IMR-90 (cell line): ENCODE measurements around the gene DLGAP3. TPM values are rescaled to one million over a fixed set of nuclear protein-coding genes. Genes with fewer than 3 reads are reported as not detected.

Source experiments
- ATAC-seq: fragments of 200-7000 bp; cut with Tn5 transposase; 2 replicates; pipeline ENCODE4 v1.9.1; 2020; ENCODE audit warnings: low read depth, mild to moderate bottlenecking, moderate library complexity
- BruUV-seq: library from RNA; stranded (reverse); fragments of 400-500 nt; replicated peaks from 2 replicates; lab custom pipeline; 2021; lab: Mats Ljungman, UMichigan
- CTCF ChIA-PET: fragments of 300-600 bp; formaldehyde crosslinking; extraction: SDS; loops from one replicate; lab custom pipeline; 2021; ENCODE audit warnings: antibody characterized with exemption; lab: Yijun Ruan, JAX
- POLR2A ChIA-PET: fragments of 300-600 bp; sonication (Branson Sonifier 250); formaldehyde crosslinking; loops from one replicate; lab custom pipeline; 2022; ENCODE audit warnings: antibody characterized with exemption; ENCODE audit not compliant: unreplicated experiment; lab: Charles Lee
- DNase-seq: peaks from one replicate; pipeline ENCODE4 v3.0.0; 2013
- H2AFZ ChIP-seq: replicated peaks from 2 replicates; pipeline ENCODE3; 2013; ENCODE audit warnings: low read length, mild to moderate bottlenecking; ENCODE audit not compliant: poor library complexity
- H2AK5ac ChIP-seq: 2 replicates; pipeline ENCODE4 v1.6.1; 2013; ENCODE audit warnings: low read depth, low read length, inconsistent platforms
- H2AK9ac ChIP-seq: replicated peaks from 2 replicates; pipeline ENCODE3; 2013; ENCODE audit warnings: mild to moderate bottlenecking, low read depth, low read length, moderate library complexity; ENCODE audit not compliant: poor library complexity
- H2BK120ac ChIP-seq: 2 replicates; pipeline ENCODE4 v1.6.1; 2013; ENCODE audit warnings: low read depth, low read length, inconsistent platforms
- H2BK15ac ChIP-seq: 3 replicates; pipeline ENCODE4 v1.6.1; 2013; ENCODE audit warnings: low read depth, low read length, inconsistent platforms
- H2BK20ac ChIP-seq: 2 replicates; pipeline ENCODE4 v1.6.1; 2013; ENCODE audit warnings: low read depth, mild to moderate bottlenecking, inconsistent platforms, low read length, moderate library complexity
- H2BK5ac ChIP-seq: 2 replicates; pipeline ENCODE4 v1.6.1; 2013; ENCODE audit warnings: mild to moderate bottlenecking, low read depth, low read length, inconsistent platforms; ENCODE audit not compliant: poor library complexity, severe bottlenecking
- H3K14ac ChIP-seq: replicated peaks from 2 replicates; pipeline ENCODE4 v1.6.1; 2013; ENCODE audit warnings: low read depth, low read length, inconsistent platforms
- H3K18ac ChIP-seq: 2 replicates; pipeline ENCODE4 v1.6.1; 2013; ENCODE audit warnings: low read depth, low read length, control low read depth
- H3K23ac ChIP-seq: 2 replicates; pipeline ENCODE4 v1.6.1; 2013; ENCODE audit warnings: low read depth, low read length, inconsistent platforms
- H3K27ac ChIP-seq: 2 replicates; pipeline ENCODE4 v1.5.1; 2013; ENCODE audit warnings: mild to moderate bottlenecking, control low read depth, low read length; ENCODE audit not compliant: insufficient read depth
- H3K27me3 ChIP-seq: 2 replicates; pipeline ENCODE4 v1.6.1; 2013; ENCODE audit warnings: low read length; ENCODE audit not compliant: control insufficient read depth, insufficient read depth
- H3K36me3 ChIP-seq: 2 replicates; pipeline ENCODE4 v1.6.1; 2013; ENCODE audit warnings: low read length, mixed read lengths; ENCODE audit not compliant: control insufficient read depth, insufficient read depth
- H3K4ac ChIP-seq: 2 replicates; pipeline ENCODE4 v1.6.1; 2013; ENCODE audit warnings: low read depth, low read length, inconsistent platforms
- H3K4me1 ChIP-seq: 2 replicates; pipeline ENCODE4 v1.6.1; 2013; ENCODE audit warnings: low read length, mixed read lengths; ENCODE audit not compliant: control insufficient read depth, insufficient read depth
- H3K4me2 ChIP-seq: 2 replicates; pipeline ENCODE4 v1.6.1; 2013; ENCODE audit warnings: low read depth, mild to moderate bottlenecking, control low read depth, low read length, moderate library complexity
- H3K4me3 ChIP-seq: 2 replicates; pipeline ENCODE4 v1.5.1; 2013; ENCODE audit warnings: low read depth, mild to moderate bottlenecking, control low read depth, low read length, moderate library complexity; ENCODE audit not compliant: insufficient read depth
- H3K56ac ChIP-seq: 2 replicates; pipeline ENCODE4 v1.6.1; 2013; ENCODE audit warnings: low read length, inconsistent platforms; ENCODE audit not compliant: insufficient read depth; ENCODE audit errors: extremely low read depth
- H3K79me1 ChIP-seq, 2 experiments: 2 replicates each; pipeline ENCODE4 v1.6.1; 2013; ENCODE audit warnings: low read length in 2 of 2, inconsistent platforms in 1 of 2, low read depth in 1 of 2
- H3K9ac ChIP-seq: 2 replicates; pipeline ENCODE4 v1.6.1; 2013; ENCODE audit warnings: low read depth, low read length, control low read depth
- H3K9me1 ChIP-seq: 2 replicates; pipeline ENCODE4 v1.6.1; 2013; ENCODE audit warnings: low read length, inconsistent platforms; ENCODE audit not compliant: insufficient read depth
- H3K9me3 ChIP-seq: 2 replicates; pipeline ENCODE4 v1.6.1; 2013; ENCODE audit warnings: low read length; ENCODE audit not compliant: control insufficient read depth, insufficient read depth
- H4K20me1 ChIP-seq: 2 replicates; pipeline ENCODE4 v1.6.1; 2013; ENCODE audit warnings: low read length, inconsistent platforms; ENCODE audit not compliant: insufficient read depth
- H4K5ac ChIP-seq: 2 replicates; pipeline ENCODE4 v1.6.1; 2013; ENCODE audit warnings: mild to moderate bottlenecking, low read depth, low read length, control low read depth
- H4K8ac ChIP-seq, 2 experiments: 2 replicates each; pipeline ENCODE4 v1.6.1; 2013; ENCODE audit warnings: low read depth in 2 of 2, low read length in 2 of 2, control low read depth in 1 of 2, inconsistent platforms in 1 of 2
- H4K91ac ChIP-seq: 2 replicates; pipeline ENCODE4 v1.6.1; 2013; ENCODE audit warnings: low read depth, low read length, inconsistent platforms; ENCODE audit not compliant: insufficient read depth
- BHLHE40 ChIP-seq: fragments of 150-350 bp; IDR thresholded peaks from 2 replicates; pipeline ENCODE4 v1.6.1; 2016; ENCODE audit warnings: mild to moderate bottlenecking, low read depth, low read length
- CEBPB ChIP-seq: IDR thresholded peaks from 2 replicates; pipeline ENCODE4 v1.6.1; 2012; ENCODE audit warnings: low read depth, low read length, improper control_type of control experiment
- CTCF ChIP-seq: conservative IDR thresholded peaks from 2 replicates; pipeline ENCODE4 v1.5.1; 2012; ENCODE audit warnings: mild to moderate bottlenecking, low read depth, low read length, improper control_type of control experiment
- POLR2A ChIP-seq: IDR thresholded peaks from 2 replicates; pipeline ENCODE4 v1.6.1; 2012; ENCODE audit warnings: mild to moderate bottlenecking, low read depth, low read length
- RAD21 ChIP-seq: IDR thresholded peaks from 2 replicates; pipeline ENCODE4 v1.6.1; 2012; ENCODE audit warnings: low read length, improper control_type of control experiment
- WGBS, 2 experiments: methylation state at CpG; one replicate each; pipeline versions ENCODE4 v1.1.5 to v1.1.7; 2013; ENCODE audit warnings: missing lambda C conversion rate in 2 of 2; ENCODE audit not compliant: insufficient read length in 1 of 2; ENCODE audit errors: extremely low coverage in 2 of 2; 5-methylcytosine and 5-hydroxymethylcytosine counted together
- dilution Hi-C: fragments of 300-500 bp; cut with HindIII; formaldehyde crosslinking; loops from one replicate; pipeline ENCODE4 v1.14.3; 2018; ENCODE audit warnings: low sequenced_read_pairs; ENCODE audit not compliant: unreplicated experiment
- in situ Hi-C: fragments of 300-500 bp; cut with MboI; formaldehyde crosslinking; loops from 3 replicates; pipeline ENCODE4 v1.14.3; 2019; ENCODE audit warnings: low sequenced_read_pairs, inconsistent platforms, mixed read lengths
- intact Hi-C: fragments of 100-400 bp; cut with micrococcal nuclease; formaldehyde crosslinking; loops from 2 replicates; pipeline ENCODE4 v1.10.0; 2022
- polyA plus RNA-seq, 3 experiments: library from polyadenylated mRNA; depleted of rRNA; stranded (reverse); fragments of >200 nt; gene quantifications; 2 replicates each; pipeline ENCODE4 v1.2.3, GENCODE V29; 2012; ENCODE audit warnings: low replicate concordance in 1 of 3
- total RNA-seq: library from RNA; depleted of rRNA; stranded (reverse); fragments of >200 nt; gene quantifications from 2 replicates; pipeline ENCODE4 v1.2.3, GENCODE V29; 2012

Gene DLGAP3
- total and polyA plus RNA-seq, 2 of the 4 experiments (the other 2 are of a cell fraction): 0.02 TPM; not detected in 1

GRCh38 chr1:34829250-34829649 lies 100.2 kb downstream of the DLGAP3 start:
- H3K56ac ChIP-seq: no peak overlapping the region
- no peak overlapping the region for H3K27ac ChIP-seq
- no peak overlapping the region for H3K23ac ChIP-seq
- H3K4me2 ChIP-seq: no peak overlapping the region
- no peak overlapping the region for H2BK20ac ChIP-seq
- no peak overlapping the region for H4K8ac ChIP-seq
- no peaks in the 10 kb centered on the region for H3K27me3 ChIP-seq
- H2AFZ ChIP-seq: no peak overlapping the region
- no peak overlapping the region for H2BK5ac ChIP-seq
- no peak overlapping the region for H3K4ac ChIP-seq
- no peak overlapping the region for H3K18ac ChIP-seq
- no peaks in the 10 kb centered on the region for H3K9me3 ChIP-seq
- no peak overlapping the region for H3K9ac ChIP-seq
- ChIA-PET CTCF (no interaction called here), POLR2A (no interaction called here)
- H4K20me1 ChIP-seq: no peaks in the 10 kb centered on the region
- no peak overlapping the region for H3K14ac ChIP-seq
- TF ChIP-seq CTCF: no peak
- no peak for TF ChIP-seq CEBPB
- no peak for TF ChIP-seq POLR2A
- TF ChIP-seq BHLHE40: no peak
- TF ChIP-seq RAD21: no peak
- no TSS peak for BruUV-seq
- no peak overlapping the region for H4K91ac ChIP-seq
- H2BK15ac ChIP-seq: no peak overlapping the region
- intact Hi-C loops (no loop called here), in situ Hi-C loops (no loop called here), dilution Hi-C loops (no loop called here)
- H3K79me1 ChIP-seq: no peaks in the 10 kb centered on the region
- no CpG with 5 or more reads among the region's 3 CpGs for WGBS, 2 experiments
- H2AK9ac ChIP-seq: no peak overlapping the region
- no peaks in the 10 kb centered on the region for H3K36me3 ChIP-seq
- no peak overlapping the region for H3K4me3 ChIP-seq
- H2BK120ac ChIP-seq: no peak overlapping the region
- no peaks in the 10 kb centered on the region; the same call in 1 of the 2 replicates for H3K9me1 ChIP-seq
- no peak for ATAC-seq
- H4K5ac ChIP-seq: no peak overlapping the region
- DNase-seq: no peak
- H2AK5ac ChIP-seq: no peak overlapping the region
- H3K4me1 ChIP-seq: no peaks in the 10 kb centered on the region
